Panc1 (cell line): ENCODE measurements around the gene ANGPTL4. TPM values are rescaled to one million over a fixed set of nuclear protein-coding genes. Genes with fewer than 3 reads are reported as not detected.

Source experiments
- ATAC-seq: fragments of 200-7000 bp; cut with Tn5 transposase; 2 replicates; pipeline ENCODE4 v1.9.1; 2020; ENCODE audit warnings: mild to moderate bottlenecking, moderate library complexity
- BruUV-seq: library from RNA; stranded (reverse); fragments of 400-500 nt; replicated peaks from 2 replicates; lab custom pipeline; 2021; lab: Mats Ljungman, UMichigan
- CTCF ChIA-PET: fragments of 300-600 bp; sonication (Branson Sonifier 250); formaldehyde crosslinking; loops from one replicate; lab custom pipeline; 2022; ENCODE audit warnings: antibody characterized with exemption; lab: Charles Lee
- POLR2A ChIA-PET: fragments of 300-600 bp; sonication (Branson Sonifier 250); formaldehyde crosslinking; loops from one replicate; lab custom pipeline; 2022; ENCODE audit warnings: antibody characterized with exemption; lab: Charles Lee
- DNase-seq: peaks from one replicate; pipeline ENCODE4 v3.0.0-alpha.2; 2010; ENCODE audit warnings: low read depth, low spot score
- H3K27ac ChIP-seq: 2 replicates; pipeline ENCODE4 v1.5.1; 2011; ENCODE audit warnings: mild to moderate bottlenecking, low read length, inconsistent platforms
- H3K27me3 ChIP-seq: fragments of 200-500 bp; sonication (Bioruptor generic); 2 replicates; pipeline ENCODE4 v1.6.0; 2014; ENCODE audit warnings: low read length, inconsistent platforms; ENCODE audit not compliant: control insufficient read depth, insufficient read depth
- H3K36me3 ChIP-seq: fragments of 200-500 bp; sonication (Bioruptor generic); 2 replicates; pipeline ENCODE4 v1.5.1; 2014; ENCODE audit warnings: inconsistent platforms, mild to moderate bottlenecking, low read length, moderate library complexity; ENCODE audit not compliant: control insufficient read depth, insufficient read depth
- H3K4me1 ChIP-seq: 2 replicates; pipeline ENCODE4 v1.5.1; 2011; ENCODE audit warnings: inconsistent platforms, mild to moderate bottlenecking, low read length, moderate library complexity; ENCODE audit not compliant: control insufficient read depth, insufficient read depth
- H3K4me3 ChIP-seq, 2 experiments: 2 replicates each; pipeline ENCODE4 v1.5.1; 2011 to 2012; ENCODE audit warnings: low read depth in 2 of 2, low read length in 2 of 2, mild to moderate bottlenecking in 2 of 2, inconsistent platforms in 1 of 2, moderate library complexity in 1 of 2
- H3K9me3 ChIP-seq: fragments of 200-500 bp; sonication (Bioruptor generic); 2 replicates; pipeline ENCODE4 v1.5.1; 2014; ENCODE audit warnings: low read depth, mild to moderate bottlenecking, inconsistent platforms, low read length, moderate library complexity; ENCODE audit not compliant: control insufficient read depth, insufficient read depth
- POLR2AphosphoS5 ChIP-seq: IDR thresholded peaks from 2 replicates; pipeline ENCODE4 v1.6.1; 2012; ENCODE audit warnings: mild to moderate bottlenecking, low read depth, low read length, moderate library complexity
- SIN3A ChIP-seq: IDR thresholded peaks from 2 replicates; pipeline ENCODE4 v1.6.1; 2012; ENCODE audit warnings: low read depth, mild to moderate bottlenecking, low read length, moderate library complexity, borderline replicate concordance; ENCODE audit not compliant: insufficient read depth
- TCF7L2 ChIP-seq: IDR thresholded peaks from 2 replicates; pipeline ENCODE4 v1.6.1; 2011; ENCODE audit warnings: mild to moderate bottlenecking, low read depth, low read length, inconsistent platforms
- in situ Hi-C: cut with HindIII; loops from 2 replicates; pipeline ENCODE4 v1.10.0; 2016; ENCODE audit warnings: low sequenced_read_pairs, low pct_unique_long_range_greater_than_20kb
- intact Hi-C: fragments of 100-400 bp; cut with micrococcal nuclease; formaldehyde crosslinking; loops from one replicate; pipeline ENCODE4 v1.10.0; 2022; ENCODE audit not compliant: unreplicated experiment
- total RNA-seq: library from RNA; stranded (reverse); gene quantifications from one replicate; pipeline ENCODE4 v1.2.1, GENCODE V29; 2021; ENCODE audit not compliant: unreplicated experiment
- TF ChIP-seq, protein P1 (sequence below), 2 experiments: IDR thresholded peaks; 2 replicates each; pipeline ENCODE4 v1.6.1; 2011 to 2012; ENCODE audit warnings: low read depth in 2 of 2, control low read depth in 1 of 2, low read length in 1 of 2, mild to moderate bottlenecking in 1 of 2, moderate library complexity in 1 of 2; ENCODE audit not compliant: insufficient read depth in 1 of 2
- TF ChIP-seq, protein P2 (sequence below): fragments of 450-650 bp; IDR thresholded peaks from 2 replicates; pipeline ENCODE4 v1.5.1; 2017; ENCODE audit warnings: mild to moderate bottlenecking

Gene ANGPTL4
- total RNA-seq, 1 experiment from 2014 or later: 46.6 TPM

DNA sequence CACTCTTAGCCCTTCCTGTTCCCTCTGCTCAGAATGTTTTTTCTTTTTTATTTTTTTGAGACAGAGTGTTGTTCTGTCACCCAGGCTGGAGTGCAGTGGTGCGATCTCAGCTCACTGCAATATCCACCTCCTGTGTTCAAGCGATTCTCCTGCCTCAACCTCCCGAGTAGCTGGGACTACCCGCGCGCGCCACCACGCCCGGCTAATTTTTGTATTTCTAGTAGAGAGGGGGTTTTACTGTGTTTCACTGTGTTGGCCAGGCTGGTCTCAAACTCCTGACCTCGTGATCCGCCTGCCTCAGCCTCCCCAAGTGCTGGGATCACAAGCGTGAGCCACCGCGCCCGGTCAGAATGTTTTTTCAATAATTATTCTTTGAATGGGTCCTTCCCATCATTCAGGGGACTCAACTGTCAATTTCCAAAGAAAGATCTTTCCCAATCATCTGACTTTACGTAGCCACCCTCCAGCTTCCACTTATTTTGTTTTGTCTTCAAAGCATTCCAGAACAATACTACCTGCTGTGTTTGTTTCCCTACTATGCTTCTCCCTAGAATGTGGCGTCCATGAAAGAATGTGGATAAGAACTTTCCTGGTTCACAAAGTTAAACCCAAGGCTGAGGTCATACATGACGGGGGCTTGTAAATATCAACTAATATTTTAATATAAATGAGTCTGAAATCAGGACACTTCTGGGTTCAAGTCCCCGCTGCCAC, 44.0 kb upstream of the ANGPTL4 start:
- H3K4me3 ChIP-seq: peak overlapping the region; percentile 92 to 98
- CTCF ChIA-PET: no interaction called here
- DNase-seq: no peak
- H3K27ac ChIP-seq: peak overlapping the region; percentile 94
- POLR2A ChIA-PET: no interaction called here
- BruUV-seq: TSS peak; percentile 91
- intact Hi-C loops: no loop called here
- no peak for ATAC-seq
- H3K36me3 ChIP-seq: peaks cover 8% of the 10 kb centered on the region
- in situ Hi-C loops: no loop called here
- H3K27me3 ChIP-seq: no peaks in the 10 kb centered on the region
- TF ChIP-seq SIN3A (no peak), TCF7L2 (no peak), POLR2AphosphoS5 (no peak)
- TF ChIP-seq, protein P1, sequence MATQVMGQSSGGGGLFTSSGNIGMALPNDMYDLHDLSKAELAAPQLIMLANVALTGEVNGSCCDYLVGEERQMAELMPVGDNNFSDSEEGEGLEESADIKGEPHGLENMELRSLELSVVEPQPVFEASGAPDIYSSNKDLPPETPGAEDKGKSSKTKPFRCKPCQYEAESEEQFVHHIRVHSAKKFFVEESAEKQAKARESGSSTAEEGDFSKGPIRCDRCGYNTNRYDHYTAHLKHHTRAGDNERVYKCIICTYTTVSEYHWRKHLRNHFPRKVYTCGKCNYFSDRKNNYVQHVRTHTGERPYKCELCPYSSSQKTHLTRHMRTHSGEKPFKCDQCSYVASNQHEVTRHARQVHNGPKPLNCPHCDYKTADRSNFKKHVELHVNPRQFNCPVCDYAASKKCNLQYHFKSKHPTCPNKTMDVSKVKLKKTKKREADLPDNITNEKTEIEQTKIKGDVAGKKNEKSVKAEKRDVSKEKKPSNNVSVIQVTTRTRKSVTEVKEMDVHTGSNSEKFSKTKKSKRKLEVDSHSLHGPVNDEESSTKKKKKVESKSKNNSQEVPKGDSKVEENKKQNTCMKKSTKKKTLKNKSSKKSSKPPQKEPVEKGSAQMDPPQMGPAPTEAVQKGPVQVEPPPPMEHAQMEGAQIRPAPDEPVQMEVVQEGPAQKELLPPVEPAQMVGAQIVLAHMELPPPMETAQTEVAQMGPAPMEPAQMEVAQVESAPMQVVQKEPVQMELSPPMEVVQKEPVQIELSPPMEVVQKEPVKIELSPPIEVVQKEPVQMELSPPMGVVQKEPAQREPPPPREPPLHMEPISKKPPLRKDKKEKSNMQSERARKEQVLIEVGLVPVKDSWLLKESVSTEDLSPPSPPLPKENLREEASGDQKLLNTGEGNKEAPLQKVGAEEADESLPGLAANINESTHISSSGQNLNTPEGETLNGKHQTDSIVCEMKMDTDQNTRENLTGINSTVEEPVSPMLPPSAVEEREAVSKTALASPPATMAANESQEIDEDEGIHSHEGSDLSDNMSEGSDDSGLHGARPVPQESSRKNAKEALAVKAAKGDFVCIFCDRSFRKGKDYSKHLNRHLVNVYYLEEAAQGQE (IDR thresholded peaks at IDR 0.05; ENCODE audit: insufficient read depth in 1 of 2, low read depth in 2 of 2, low read length in 1 of 2): no peak
- TF ChIP-seq, protein P2, sequence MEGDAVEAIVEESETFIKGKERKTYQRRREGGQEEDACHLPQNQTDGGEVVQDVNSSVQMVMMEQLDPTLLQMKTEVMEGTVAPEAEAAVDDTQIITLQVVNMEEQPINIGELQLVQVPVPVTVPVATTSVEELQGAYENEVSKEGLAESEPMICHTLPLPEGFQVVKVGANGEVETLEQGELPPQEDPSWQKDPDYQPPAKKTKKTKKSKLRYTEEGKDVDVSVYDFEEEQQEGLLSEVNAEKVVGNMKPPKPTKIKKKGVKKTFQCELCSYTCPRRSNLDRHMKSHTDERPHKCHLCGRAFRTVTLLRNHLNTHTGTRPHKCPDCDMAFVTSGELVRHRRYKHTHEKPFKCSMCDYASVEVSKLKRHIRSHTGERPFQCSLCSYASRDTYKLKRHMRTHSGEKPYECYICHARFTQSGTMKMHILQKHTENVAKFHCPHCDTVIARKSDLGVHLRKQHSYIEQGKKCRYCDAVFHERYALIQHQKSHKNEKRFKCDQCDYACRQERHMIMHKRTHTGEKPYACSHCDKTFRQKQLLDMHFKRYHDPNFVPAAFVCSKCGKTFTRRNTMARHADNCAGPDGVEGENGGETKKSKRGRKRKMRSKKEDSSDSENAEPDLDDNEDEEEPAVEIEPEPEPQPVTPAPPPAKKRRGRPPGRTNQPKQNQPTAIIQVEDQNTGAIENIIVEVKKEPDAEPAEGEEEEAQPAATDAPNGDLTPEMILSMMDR: no peak
- H3K9me3 ChIP-seq: no peaks in the 10 kb centered on the region
- H3K4me1 ChIP-seq: peaks cover 14% of the 10 kb centered on the region

DNA sequence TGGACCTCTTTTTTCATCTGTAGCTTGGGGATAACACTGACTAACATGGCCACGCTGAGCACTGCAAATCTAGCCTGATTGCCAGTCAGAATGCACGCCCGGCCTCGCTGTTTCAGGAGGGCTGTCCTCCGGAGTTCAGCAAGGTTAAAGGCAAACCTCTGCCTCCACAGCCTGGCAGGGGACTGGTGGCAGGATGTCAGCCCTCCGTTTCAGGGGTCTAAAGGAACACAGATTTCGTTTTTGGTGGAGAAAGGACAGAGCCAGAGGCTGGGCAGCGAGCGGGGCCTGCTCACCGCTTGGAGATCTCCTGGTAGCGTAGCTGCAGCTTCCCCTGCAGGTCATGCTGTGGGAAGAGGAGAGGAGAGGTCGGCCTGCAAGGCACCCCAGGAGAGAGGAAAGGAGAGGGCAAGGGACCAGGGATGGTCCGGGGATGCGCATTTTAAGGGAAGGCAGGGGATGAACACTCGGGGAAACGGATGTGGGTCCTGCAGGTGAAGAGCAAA, 43.3 kb upstream of the ANGPTL4 start:
- peak; percentile 8; the same call in 1 of the 2 replicates for ATAC-seq

More for the DNA sequence above, 43.3 kb upstream of the ANGPTL4 start:
- no peak for DNase-seq
- Histone ChIP-seq H3K4me3 (peak overlapping the region; percentile 92 to 98), H3K4me1 (peaks cover 14% of the 10 kb centered on the region), H3K36me3 (peaks cover 8% of the 10 kb centered on the region), H3K27me3 (no peaks in the 10 kb centered on the region), H3K27ac (peak overlapping the region; percentile 94), H3K9me3 (no peaks in the 10 kb centered on the region)
- POLR2A ChIA-PET: no interaction called here
- CTCF ChIA-PET: no interaction called here
- TF ChIP-seq, protein P1 (IDR thresholded peaks at IDR 0.05; ENCODE audit: insufficient read depth in 1 of 2, low read depth in 2 of 2, low read length in 1 of 2): no peak
- TF ChIP-seq SIN3A: no peak
- no TSS peak for BruUV-seq
- intact Hi-C loops (no loop called here), in situ Hi-C loops (no loop called here)
